H1 (cell line): ENCODE data around the gene GLYR1. TPM values are rescaled to one million over a fixed set of nuclear protein-coding genes. Genes with fewer than 3 reads are reported as not detected.

Source experiments
- BRCA1 ChIP-seq: IDR thresholded peaks from 2 replicates; pipeline ENCODE4 v1.6.1; 2012; ENCODE audit warnings: low read depth, low read length, improper control_type of control experiment
- CHD2 ChIP-seq: IDR thresholded peaks from 2 replicates; pipeline ENCODE4 v1.6.1; 2012; ENCODE audit warnings: low read length, improper control_type of control experiment
- CHD7 ChIP-seq: fragments of 300-600 bp; sonication (generic); IDR thresholded peaks from 2 replicates; pipeline ENCODE4 v1.7.1; 2012; ENCODE audit warnings: low read length, moderate library complexity, mild to moderate bottlenecking, inconsistent platforms; ENCODE audit not compliant: insufficient replicate concordance
- CREB1 ChIP-seq: IDR thresholded peaks from 2 replicates; pipeline ENCODE4 v1.6.1; 2012; ENCODE audit warnings: inconsistent platforms
- GABPA ChIP-seq: IDR thresholded peaks from 2 replicates; pipeline ENCODE4 v1.6.1; 2011; ENCODE audit warnings: mild to moderate bottlenecking, low read length, moderate library complexity, borderline replicate concordance; ENCODE audit not compliant: insufficient read depth
- KDM1A ChIP-seq: fragments of 200-600, 300-600 bp; sonication (generic); IDR thresholded peaks from 2 replicates; pipeline ENCODE4 v1.7.1; 2016; ENCODE audit warnings: mild to moderate bottlenecking, low read length, borderline replicate concordance
- KDM4A ChIP-seq: IDR thresholded peaks from one replicate; pipeline ENCODE4 v1.7.1; 2012; ENCODE audit warnings: low read depth, mild to moderate bottlenecking, moderate library complexity, low read length, inconsistent platforms; ENCODE audit not compliant: severe bottlenecking
- NRF1 ChIP-seq: IDR thresholded peaks from 2 replicates; pipeline ENCODE4 v1.6.1; 2011; ENCODE audit warnings: mild to moderate bottlenecking, low read depth, low read length, improper control_type of control experiment
- SIX5 ChIP-seq: IDR thresholded peaks from 2 replicates; pipeline ENCODE4 v1.6.1; 2011; ENCODE audit warnings: mild to moderate bottlenecking, low read depth, low read length
- TEAD4 ChIP-seq: IDR thresholded peaks from 2 replicates; pipeline ENCODE4 v1.6.1; 2012; ENCODE audit warnings: low read depth, low read length, inconsistent platforms, mixed read lengths
- polyA plus RNA-seq, 7 experiments: library from polyadenylated mRNA; depleted of rRNA in 3 of 7; stranded (reverse) in 5 of 7; unstranded in 2 of 7; fragments of >200 nt in 5 of 7; fragments of 200-250 nt in 2 of 7; gene quantifications; 1 replicate in 5 of 7; 2 replicates in 1 of 7; 4 replicates in 1 of 7; pipeline versions ENCODE4 v1.2.1 to v1.2.3, GENCODE V29; 2011 to 2013; ENCODE audit warnings: missing spikeins in 2 of 7, mixed read lengths in 2 of 7
- total RNA-seq: library from RNA; stranded (reverse); fragmentation: NEBNext Ultra II Directional; extraction: Animal tissue kit (Norgen Biotek cat#: 25700); gene quantifications from 2 replicates; pipeline ENCODE4 v1.2.1, GENCODE V29; 2021

Gene GLYR1
- total and polyA plus RNA-seq, 2 of the 8 experiments (the other 6 are each of a cell fraction or from before 2014, with no cell fraction given), result 50.2 to 115 TPM

- TF ChIP-seq KDM4A (peak; percentile 55), SIX5 (peak; percentile 80), NRF1 (peak; percentile 76), TEAD4 (peak; percentile 32; the same call in 1 of the 2 replicates), GABPA (peak; percentile 73; the same call in 1 of the 2 replicates), KDM1A (peak; percentile 95), CHD2 (peak; percentile 97), BRCA1 (peak; percentile 86), CREB1 (0 out of 2 replicates have a peak, but pooled peaks have one; percentile 37), CHD7 (no peak)
These were observed 78.4 kb downstream of the GLYR1 start (continued) for GRCh38 chr16:4768549-4769305.
